SK-N-SH (cell line): ENCODE results near the gene HTRA3. TPM values are rescaled to one million over a fixed set of nuclear protein-coding genes. Genes with fewer than 3 reads are reported as not detected.

Source experiments
- CTCF ChIA-PET: fragments of 300-600, 350-600 bp; formaldehyde crosslinking; extraction: SDS; loops from one replicate; lab custom pipeline; 2021; lab: Yijun Ruan, JAX
- POLR2A ChIA-PET: fragments of 350-600 bp; sonication (Branson Sonifier 250); formaldehyde crosslinking; extraction: SDS; loops from one replicate; lab custom pipeline; 2020; ENCODE audit warnings: antibody characterized with exemption, inconsistent platforms; lab: Yijun Ruan, JAX
- DNase-seq: peaks from one replicate; pipeline ENCODE4 v3.0.0; 2012
- H2AFZ ChIP-seq: fragments of 200-600 bp; sonication (generic); 2 replicates; pipeline ENCODE4 v1.8.1; 2016; ENCODE audit warnings: antibody characterized with exemption, mild to moderate bottlenecking, low read depth
- H3F3A ChIP-seq: fragments of 200-600 bp; sonication (generic); replicated peaks from 2 replicates; pipeline ENCODE3; 2016; ENCODE audit warnings: antibody characterized with exemption, mild to moderate bottlenecking; ENCODE audit not compliant: insufficient read depth
- H3K27ac ChIP-seq, 2 experiments: fragments of 200-500 bp in 1 of 2; fragments of 200-600 bp in 1 of 2; sonication (Bioruptor generic) in 1 of 2; sonication (generic), shearing (Covaris generic) in 1 of 2; 2 replicates each; pipeline versions ENCODE4 v1.5.1 to v1.6.1; 2014 to 2016; ENCODE audit warnings: low read depth in 2 of 2, inconsistent platforms in 1 of 2, low read length in 1 of 2, mild to moderate bottlenecking in 1 of 2, mixed read lengths in 1 of 2
- H3K27me3 ChIP-seq: fragments of 200-600 bp; sonication (generic), shearing (Covaris generic); 2 replicates; pipeline ENCODE4 v1.6.1; 2016; ENCODE audit warnings: mixed run types; ENCODE audit not compliant: insufficient read depth
- H3K36me3 ChIP-seq, 2 experiments: fragments of 200-500 bp in 1 of 2; fragments of 200-600 bp in 1 of 2; sonication (Bioruptor generic) in 1 of 2; sonication (generic) in 1 of 2; replicated peaks in 1 of 2; 2 replicates each; pipeline versions ENCODE3 to v1.5.1; 2014 to 2016; ENCODE audit warnings: low read length in 1 of 2, mild to moderate bottlenecking in 1 of 2; ENCODE audit not compliant: insufficient read depth in 2 of 2, control insufficient read depth in 1 of 2
- H3K4me1 ChIP-seq, 2 experiments: fragments of 200-500 bp in 1 of 2; fragments of 200-600 bp in 1 of 2; sonication (Bioruptor generic) in 1 of 2; sonication (generic), shearing (Covaris generic) in 1 of 2; 2 replicates each; pipeline versions ENCODE4 v1.5.1 to v1.6.1; 2014 to 2016; ENCODE audit warnings: low read depth in 1 of 2, low read length in 1 of 2, mixed run types in 1 of 2; ENCODE audit not compliant: insufficient read depth in 2 of 2, control insufficient read depth in 1 of 2
- H3K4me2 ChIP-seq: fragments of 200-600 bp; sonication (generic), shearing (Covaris generic); 2 replicates; pipeline ENCODE4 v1.6.1; 2017; ENCODE audit warnings: mixed run types
- H3K4me3 ChIP-seq, 2 experiments: fragments of 200-500 bp in 1 of 2; fragments of 200-600 bp in 1 of 2; sonication (Bioruptor generic) in 1 of 2; sonication (generic), shearing (Covaris generic) in 1 of 2; 2 replicates each; pipeline versions ENCODE4 v1.5.1 to v1.8.1; 2014 to 2016; ENCODE audit warnings: low read depth in 2 of 2, inconsistent platforms in 1 of 2, low read length in 1 of 2, mild to moderate bottlenecking in 1 of 2, mixed read lengths in 1 of 2, moderate library complexity in 1 of 2
- H3K79me2 ChIP-seq: fragments of 200-600 bp; sonication (generic); 2 replicates; pipeline ENCODE4 v1.8.1; 2017; ENCODE audit warnings: mild to moderate bottlenecking; ENCODE audit not compliant: insufficient read depth
- H3K9ac ChIP-seq: fragments of 200-600 bp; sonication (generic); 2 replicates; pipeline ENCODE4 v1.6.1; 2017; ENCODE audit warnings: mixed run types
- H3K9me2 ChIP-seq: fragments of 200-600 bp; sonication (generic); 2 replicates; pipeline ENCODE4 v1.6.1; 2017; ENCODE audit warnings: mixed run types
- H3K9me3 ChIP-seq: fragments of 200-600 bp; sonication (generic); 2 replicates; pipeline ENCODE4 v1.6.1; 2017; ENCODE audit warnings: mixed run types, mild to moderate bottlenecking, moderate library complexity
- H4K20me1 ChIP-seq: fragments of 200-600 bp; sonication (generic); 2 replicates; pipeline ENCODE4 v1.6.1; 2017; ENCODE audit warnings: mild to moderate bottlenecking, mixed run types; ENCODE audit not compliant: insufficient read depth
- CHD2 ChIP-seq: fragments of 150-350 bp; IDR thresholded peaks from 2 replicates; pipeline ENCODE4 v1.6.1; 2018; ENCODE audit warnings: low read length; ENCODE audit not compliant: partially characterized antibody
- ELF1 ChIP-seq: IDR thresholded peaks from 2 replicates; pipeline ENCODE4 v1.4.0; 2012
- FOSL2 ChIP-seq: IDR thresholded peaks from 2 replicates; pipeline ENCODE4 v1.4.0; 2012; ENCODE audit warnings: low read depth, mild to moderate bottlenecking, moderate library complexity, borderline replicate concordance
- FOXJ3 ChIP-seq: sonication (generic); formaldehyde crosslinking; IDR thresholded peaks from 2 replicates; pipeline ENCODE4 v1.5.1; 2020; ENCODE audit warnings: mild to moderate bottlenecking, missing genetic modification reagents
- GATA2 ChIP-seq: sonication (generic); formaldehyde crosslinking; IDR thresholded peaks from 2 replicates; pipeline ENCODE4 v1.5.0; 2020; ENCODE audit warnings: mild to moderate bottlenecking, missing genetic modification reagents
- MEF2A ChIP-seq: IDR thresholded peaks from 2 replicates; pipeline ENCODE4 v1.4.0; 2012; ENCODE audit warnings: low read depth, borderline replicate concordance
- NFIC ChIP-seq: IDR thresholded peaks from 2 replicates; pipeline ENCODE4 v1.4.0; 2012; ENCODE audit warnings: borderline replicate concordance
- NRF1 ChIP-seq: IDR thresholded peaks from 2 replicates; pipeline ENCODE4 v1.6.1; 2012; ENCODE audit warnings: low read depth, mild to moderate bottlenecking, low read length
- RAD21 ChIP-seq: IDR thresholded peaks from 2 replicates; pipeline ENCODE4 v1.6.1; 2012; ENCODE audit warnings: mild to moderate bottlenecking, low read length
- RCOR1 ChIP-seq: fragments of 150-350 bp; IDR thresholded peaks from 2 replicates; pipeline ENCODE4 v1.6.1; 2017; ENCODE audit warnings: antibody characterized with exemption, low read length
- RFX5 ChIP-seq: IDR thresholded peaks from 2 replicates; pipeline ENCODE4 v1.6.1; 2012; ENCODE audit warnings: mild to moderate bottlenecking, improper control_type of control experiment, low read length
- TAF1 ChIP-seq: IDR thresholded peaks from 2 replicates; pipeline ENCODE4 v1.6.1; 2012; ENCODE audit warnings: low read depth, mild to moderate bottlenecking, low read length, moderate library complexity, borderline replicate concordance
- TCF12 ChIP-seq: IDR thresholded peaks from 2 replicates; pipeline ENCODE4 v1.4.0; 2012
- YY1 ChIP-seq: IDR thresholded peaks from 2 replicates; pipeline ENCODE4 v1.4.0; 2012; ENCODE audit warnings: low read depth, mild to moderate bottlenecking
- WGBS: methylation state at CpG from one replicate; pipeline ENCODE4 v1.1.6; 2017; ENCODE audit warnings: low lambda C conversion rate; 5-methylcytosine and 5-hydroxymethylcytosine counted together
- polyA plus RNA-seq, 3 experiments: library from polyadenylated mRNA; depleted of rRNA; stranded (reverse); fragments of >200 nt; gene quantifications; 2 replicates each; pipeline ENCODE4 v1.2.3, GENCODE V29; 2012
- TF ChIP-seq, protein P1 (sequence below): IDR thresholded peaks from 2 replicates; pipeline ENCODE4; 2012
- TF ChIP-seq, protein P2 (sequence below): IDR thresholded peaks from 2 replicates; pipeline ENCODE4 v1.4.0; 2012; ENCODE audit warnings: low read depth
- TF ChIP-seq, protein P3 (sequence below): IDR thresholded peaks from 2 replicates; pipeline ENCODE4 v1.4.0; 2012; ENCODE audit warnings: low read depth, borderline replicate concordance

HTRA3 gene
- polyA plus RNA-seq, 1 of the 3 experiments (the other 2 are of a cell fraction) = 0.05 TPM

DNA sequence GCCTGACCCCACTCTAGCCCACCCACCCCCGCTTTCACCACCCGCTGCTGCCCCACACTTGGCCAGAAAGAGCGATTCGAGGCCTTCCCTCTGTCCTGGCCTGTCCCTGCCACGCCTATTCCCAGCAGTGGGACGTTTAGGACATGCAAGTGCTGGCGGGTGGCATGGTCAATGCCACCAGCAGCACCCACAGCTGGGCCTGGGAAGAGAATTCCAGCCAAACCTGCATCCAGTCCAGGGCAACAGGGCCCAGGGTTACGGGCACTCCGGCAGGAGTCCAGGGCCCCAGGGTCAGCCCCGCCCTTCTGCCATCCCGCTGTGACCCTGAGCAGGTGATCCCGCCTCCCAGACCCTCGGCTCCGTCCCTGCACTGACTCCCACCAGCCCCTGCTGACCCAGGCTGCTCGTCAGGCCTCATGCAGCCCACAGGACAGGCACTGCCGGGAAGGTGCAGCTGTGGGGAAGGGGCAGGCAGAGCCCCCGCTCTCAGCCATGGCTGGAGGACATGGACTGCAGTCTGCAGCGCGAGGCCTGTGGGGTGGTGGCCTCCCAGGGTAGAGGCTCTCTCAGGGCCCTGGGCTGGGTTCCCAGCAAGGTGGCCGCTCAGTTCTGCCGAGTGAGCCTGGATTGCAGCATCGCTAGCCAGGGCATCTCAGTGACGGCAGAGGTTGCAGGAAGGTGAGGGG is 6.8 kb upstream of the HTRA3 start:
- WGBS = 76% methylated on average over 7 of the region's 23 CpGs
- Histone ChIP-seq H3F3A (no peaks in the 10 kb centered on the region), H3K4me3 (no peak overlapping the region), H3K79me2 (no peaks in the 10 kb centered on the region), H3K27ac (no peak overlapping the region), H3K27me3 (no peaks in the 10 kb centered on the region), H4K20me1 (no peaks in the 10 kb centered on the region), H3K4me2 (no peak overlapping the region), H3K9ac (no peak overlapping the region), H3K36me3 (no peaks in the 10 kb centered on the region), H3K9me2 (no peaks in the 10 kb centered on the region), H2AFZ (no peak overlapping the region), H3K9me3 (no peaks in the 10 kb centered on the region), H3K4me1 (peaks cover 5 to 35% of the 10 kb centered on the region in 2 experiments; a peak in 1 of 4 replicates)
- no peak for DNase-seq
- CTCF ChIA-PET = interaction anchor here (1.8 kb wide), 1 partner anchor 21 kb away, joined by 5 read pairs; no protein-coding TSS in a partner anchor
- POLR2A ChIA-PET = no interaction called here
- no peak for TF ChIP-seq NRF1
- no peak for TF ChIP-seq TAF1
- no peak for TF ChIP-seq YY1
- TF ChIP-seq NFIC = no peak
- TF ChIP-seq, protein P1, sequence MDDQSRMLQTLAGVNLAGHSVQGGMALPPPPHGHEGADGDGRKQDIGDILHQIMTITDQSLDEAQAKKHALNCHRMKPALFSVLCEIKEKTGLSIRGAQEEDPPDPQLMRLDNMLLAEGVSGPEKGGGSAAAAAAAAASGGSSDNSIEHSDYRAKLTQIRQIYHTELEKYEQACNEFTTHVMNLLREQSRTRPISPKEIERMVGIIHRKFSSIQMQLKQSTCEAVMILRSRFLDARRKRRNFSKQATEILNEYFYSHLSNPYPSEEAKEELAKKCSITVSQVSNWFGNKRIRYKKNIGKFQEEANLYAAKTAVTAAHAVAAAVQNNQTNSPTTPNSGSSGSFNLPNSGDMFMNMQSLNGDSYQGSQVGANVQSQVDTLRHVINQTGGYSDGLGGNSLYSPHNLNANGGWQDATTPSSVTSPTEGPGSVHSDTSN = no peak
- TF ChIP-seq RCOR1 = no peak
- TF ChIP-seq, protein P2, sequence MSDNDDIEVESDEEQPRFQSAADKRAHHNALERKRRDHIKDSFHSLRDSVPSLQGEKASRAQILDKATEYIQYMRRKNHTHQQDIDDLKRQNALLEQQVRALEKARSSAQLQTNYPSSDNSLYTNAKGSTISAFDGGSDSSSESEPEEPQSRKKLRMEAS = no peak
- TF ChIP-seq TCF12 = no peak
- TF ChIP-seq, protein P3, sequence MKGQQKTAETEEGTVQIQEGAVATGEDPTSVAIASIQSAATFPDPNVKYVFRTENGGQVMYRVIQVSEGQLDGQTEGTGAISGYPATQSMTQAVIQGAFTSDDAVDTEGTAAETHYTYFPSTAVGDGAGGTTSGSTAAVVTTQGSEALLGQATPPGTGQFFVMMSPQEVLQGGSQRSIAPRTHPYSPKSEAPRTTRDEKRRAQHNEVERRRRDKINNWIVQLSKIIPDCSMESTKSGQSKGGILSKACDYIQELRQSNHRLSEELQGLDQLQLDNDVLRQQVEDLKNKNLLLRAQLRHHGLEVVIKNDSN = no peak
- TF ChIP-seq RFX5 = no peak

DNA sequence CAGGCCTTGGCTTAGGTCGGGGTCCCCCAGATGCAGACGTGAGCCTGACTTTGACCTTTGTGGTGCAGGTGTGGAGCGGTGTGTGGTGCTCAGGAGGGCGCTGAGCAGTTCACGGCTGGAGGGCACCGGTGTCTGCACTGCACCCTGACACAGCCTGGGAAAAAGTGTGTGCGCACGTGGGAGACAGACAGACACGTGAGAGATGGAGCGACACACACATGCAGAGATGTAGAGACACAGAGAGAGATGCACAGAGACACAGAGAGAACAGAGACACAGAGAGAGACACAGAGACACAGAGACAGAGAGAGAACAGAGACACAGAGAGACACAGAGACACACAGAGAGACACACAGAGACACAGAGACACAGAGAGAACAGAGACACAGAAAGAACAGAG is 6.2 kb upstream of the HTRA3 start:
- Histone ChIP-seq H3K4me1 (peaks cover 5 to 35% of the 10 kb centered on the region in 2 experiments; a peak in 1 of 4 replicates), H3K36me3 (no peaks in the 10 kb centered on the region), H3K9me2 (no peaks in the 10 kb centered on the region), H3K4me2 (no peak overlapping the region), H3K79me2 (no peaks in the 10 kb centered on the region), H3K9ac (no peak overlapping the region), H3K27ac (no peak overlapping the region), H3K27me3 (no peaks in the 10 kb centered on the region), H3K9me3 (no peaks in the 10 kb centered on the region), H2AFZ (no peak overlapping the region), H3K4me3 (no peak overlapping the region), H4K20me1 (no peaks in the 10 kb centered on the region), H3F3A (no peaks in the 10 kb centered on the region)
- ChIA-PET CTCF (interaction anchor here (0.6 to 1.8 kb wide), 2 partner anchors 21 to 165 kb away, joined by 3 to 5 read pairs; no protein-coding TSS in a partner anchor), POLR2A (no interaction called here)
- no peak for DNase-seq
- 87% methylated on average over 10 of the region's 10 CpGs for WGBS
- no peak for TF ChIP-seq NRF1
- TF ChIP-seq FOXJ3 (CRISPR knock-in tag) = no peak
- no peak for TF ChIP-seq RAD21
- no peak for TF ChIP-seq ELF1
- TF ChIP-seq CHD2 = no peak
- no peak for TF ChIP-seq GATA2 (CRISPR knock-in tag)
- TF ChIP-seq NFIC = no peak
- TF ChIP-seq MEF2A = no peak
- TF ChIP-seq FOSL2 = no peak
